ENCODE data around the gene ADH7.
"Not testable (repeated sequence)": the region's sequence is repeated elsewhere in the genome, so short reads cannot be mapped to it uniquely, and the experiment has no call there.

Gene ADH7

GRCh38 chr4:99381588-99382175 is 53.5 kb downstream of the ADH7 start:
- no peak for ATAC-seq (replicated peaks)
- Mint-ChIP-seq H3K27me3 (peaks cover 0 to 6% of the 10 kb centered on the region in 2 donors), H3K36me3 (no peaks in the 10 kb centered on the region), H3K4me3 (no peak overlapping the region), H3K9me3 (no peaks in the 10 kb centered on the region), H3K27ac (no peak overlapping the region), H3K4me1 (no peaks in the 10 kb centered on the region)
- no peak for DNase-seq

DNA sequence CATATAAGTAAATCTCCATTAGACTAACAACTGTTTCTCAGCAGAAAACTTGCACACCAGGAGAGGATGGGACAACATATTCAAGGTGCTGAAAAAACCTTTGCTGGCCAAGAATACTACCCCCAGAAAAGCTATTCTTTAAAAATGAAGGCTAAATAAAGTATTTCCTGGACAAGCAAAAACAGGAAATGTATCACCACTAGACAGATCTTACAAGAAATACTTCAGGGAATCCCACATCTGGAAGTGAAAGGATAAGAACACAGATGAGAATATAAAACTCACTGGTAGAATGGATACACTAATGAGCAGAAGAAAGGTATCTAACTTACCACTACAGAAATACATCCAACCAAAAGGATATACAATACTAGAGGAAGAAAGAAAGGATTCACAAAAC is 55.6 kb downstream of the ADH7 start:
- H3K27ac Mint-ChIP-seq, result no peak overlapping the region
- H3K4me3 Mint-ChIP-seq, result no peak overlapping the region
- H3K9me3 Mint-ChIP-seq, result peaks cover 8 to 9% of the 10 kb centered on the region in 2 donors
- no peaks in the 10 kb centered on the region for H3K4me1 Mint-ChIP-seq
- DNase-seq (no peak), ATAC-seq (replicated peaks) (no peak)
- peaks cover 0 to 6% of the 10 kb centered on the region in 2 donors for H3K27me3 Mint-ChIP-seq
- H3K36me3 Mint-ChIP-seq, result peaks cover 0 to 1% of the 10 kb centered on the region in 2 donors

- Mint-ChIP-seq H3K4me3 (no peak overlapping the region), H3K27me3 (peaks cover 0 to 6% of the 10 kb centered on the region in 2 donors)
These were observed 56.3 kb downstream of the ADH7 start for GRCh38 chr4:99378876-99379275.

DNA sequence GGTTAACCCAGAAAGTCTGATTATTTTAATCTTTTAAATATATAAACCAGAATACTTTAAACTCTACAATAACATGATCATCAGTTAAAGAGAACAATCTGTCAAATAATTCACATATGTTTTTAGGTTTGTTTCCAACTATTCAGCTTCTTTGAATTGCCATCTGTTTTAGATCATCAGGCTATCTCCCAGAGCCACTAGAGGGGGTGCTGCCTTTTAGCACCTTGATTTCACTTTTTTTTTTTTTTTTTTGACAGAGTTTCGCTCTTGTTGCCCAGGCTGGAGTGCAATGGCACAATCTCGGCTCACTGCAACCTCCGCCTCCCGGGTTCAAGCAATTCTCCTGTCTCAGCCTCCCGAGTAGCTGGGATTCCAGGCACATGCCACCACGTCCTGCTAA is 57.8 kb downstream of the ADH7 start:
- H3K27ac Mint-ChIP-seq; H3K4me3 Mint-ChIP-seq; DNase-seq; ATAC-seq (replicated peaks); H3K4me1 Mint-ChIP-seq; H3K27me3 Mint-ChIP-seq; H3K36me3 Mint-ChIP-seq: not testable (repeated sequence)
- peaks cover 11 to 14% of the 10 kb centered on the region in 2 donors for H3K9me3 Mint-ChIP-seq

More at GRCh38 chr4:99378876-99379275, 56.3 kb downstream of the ADH7 start:
- H3K4me1 Mint-ChIP-seq, result no peaks in the 10 kb centered on the region
- ATAC-seq (replicated peaks), result no peak
- H3K36me3 Mint-ChIP-seq, result peaks cover 0 to 1% of the 10 kb centered on the region in 2 donors
- no peak overlapping the region for H3K27ac Mint-ChIP-seq
- H3K9me3 Mint-ChIP-seq, result peaks cover 10 to 12% of the 10 kb centered on the region in 2 donors
- no peak for DNase-seq

- H3K4me3 Mint-ChIP-seq; ATAC-seq (replicated peaks); DNase-seq; H3K36me3 Mint-ChIP-seq; H3K27ac Mint-ChIP-seq; H3K27me3 Mint-ChIP-seq; H3K4me1 Mint-ChIP-seq: not testable (repeated sequence)
- H3K9me3 Mint-ChIP-seq, result peaks cover 14 to 15% of the 10 kb centered on the region in 2 donors
These were observed 62.7 kb downstream of the ADH7 start for GRCh38 chr4:99372464-99372863.

GRCh38 chr4:99367817-99368216 is 67.3 kb downstream of the ADH7 start:
- not testable (repeated sequence) for H3K4me1 Mint-ChIP-seq; H3K27me3 Mint-ChIP-seq; H3K4me3 Mint-ChIP-seq; H3K36me3 Mint-ChIP-seq; ATAC-seq (replicated peaks); H3K9me3 Mint-ChIP-seq; DNase-seq; H3K27ac Mint-ChIP-seq

DNA sequence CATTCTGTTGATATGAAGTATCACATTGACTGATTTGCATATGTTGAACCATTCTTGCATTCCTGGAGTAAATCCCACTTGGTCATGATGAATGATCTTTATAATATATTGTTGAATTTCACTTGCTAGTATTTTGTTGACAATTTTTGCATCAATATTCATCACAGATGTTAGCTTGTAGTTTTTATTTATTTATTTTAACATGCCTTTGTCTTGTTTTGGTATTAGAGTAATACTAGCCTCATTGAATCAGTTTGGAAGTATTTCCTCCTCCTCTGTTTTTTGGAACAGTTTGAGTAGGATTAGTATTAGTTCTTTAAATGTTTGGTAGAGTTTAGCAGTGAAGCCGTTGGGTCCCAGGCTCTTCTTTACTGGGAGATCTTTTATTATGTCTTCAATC is 68.7 kb downstream of the ADH7 start:
- Mint-ChIP-seq H3K27ac (no peak overlapping the region), H3K36me3 (no peaks in the 10 kb centered on the region), H3K9me3 (peaks cover 0 to 3% of the 10 kb centered on the region in 2 donors), H3K4me3 (no peak overlapping the region), H3K4me1 (no peaks in the 10 kb centered on the region), H3K27me3 (no peaks in the 10 kb centered on the region)
- ATAC-seq (replicated peaks) (no peak), DNase-seq (no peak)

- ATAC-seq (replicated peaks), result no peak
- no peak for DNase-seq
- no peaks in the 10 kb centered on the region for H3K27me3 Mint-ChIP-seq
- no peak overlapping the region for H3K4me3 Mint-ChIP-seq
- no peaks in the 10 kb centered on the region for H3K36me3 Mint-ChIP-seq
- H3K27ac Mint-ChIP-seq, result no peak overlapping the region
- H3K4me1 Mint-ChIP-seq, result no peaks in the 10 kb centered on the region
- H3K9me3 Mint-ChIP-seq, result peaks cover 0 to 5% of the 10 kb centered on the region in 2 donors
These were observed 72.4 kb downstream of the ADH7 start for GRCh38 chr4:99362768-99363167.

All from stimulated activated naive B cell treated with anti-CD40 and anti-IgM and Interleukin-4, amounts not matched to agents 10 μg/mL and 1 μg/mL and 100 μg/mL, for 72 hours (primary cell).